ENCODE measurements around the gene NPW.

Gene NPW

GRCh38 chr16:2062801-2063200 is 43.2 kb downstream of the NPW start:
- no peak overlapping the region for H3K9ac ChIP-seq (ENCODE audit: low read length)
- peaks cover 70% of the 10 kb centered on the region for H3K36me3 ChIP-seq (ENCODE audit: control insufficient read depth, insufficient read depth, low read length)
- no peaks in the 10 kb centered on the region for H3K4me1 ChIP-seq (ENCODE audit: control insufficient read depth, insufficient read depth, low read length)

DNA sequence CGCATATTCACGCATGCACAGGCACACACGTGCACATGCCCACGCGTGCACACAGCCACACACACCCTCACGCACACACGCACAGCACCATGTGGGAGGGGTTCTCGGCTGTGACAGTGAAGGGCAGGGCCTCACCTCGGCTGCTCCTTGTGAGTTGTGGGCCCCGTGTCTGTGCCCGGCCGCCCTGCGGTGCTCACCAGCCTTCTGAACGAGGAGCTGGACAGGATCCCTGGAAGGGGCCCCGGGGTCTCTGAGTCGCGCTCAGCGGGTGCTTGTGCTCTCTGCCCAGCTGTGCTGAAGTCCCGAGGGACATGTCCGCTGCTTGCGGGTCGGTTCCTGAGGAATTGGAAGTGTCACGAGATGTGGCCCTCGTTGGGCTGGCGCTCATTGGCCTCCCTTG is 44.3 kb downstream of the NPW start:
- H3K36me3 ChIP-seq (ENCODE audit: control insufficient read depth, insufficient read depth, low read length), result peaks cover 68% of the 10 kb centered on the region
- H3K27ac ChIP-seq (ENCODE audit: low read depth, low read length), result no peak overlapping the region
- H3K9me3 ChIP-seq (ENCODE audit: control insufficient read depth, insufficient read depth, low read depth, low read length), result no peaks in the 10 kb centered on the region
- H3K4me3 ChIP-seq (ENCODE audit: low read depth, low read length), result no peak overlapping the region
- no peaks in the 10 kb centered on the region for H3K27me3 ChIP-seq (ENCODE audit: control insufficient read depth, insufficient read depth, low read length)
- H3K9ac ChIP-seq (ENCODE audit: low read length), result no peak overlapping the region
- no peaks in the 10 kb centered on the region for H3K4me1 ChIP-seq (ENCODE audit: control insufficient read depth, insufficient read depth, low read length)

More at GRCh38 chr16:2062801-2063200, 43.2 kb downstream of the NPW start:
- H3K27me3 ChIP-seq (ENCODE audit: control insufficient read depth, insufficient read depth, low read length), result no peaks in the 10 kb centered on the region
- H3K4me3 ChIP-seq (ENCODE audit: low read depth, low read length), result no peak overlapping the region
- H3K9me3 ChIP-seq (ENCODE audit: control insufficient read depth, insufficient read depth, low read depth, low read length), result no peaks in the 10 kb centered on the region
- peak overlapping the region; percentile 15; the same call in 1 of the 2 replicates for H3K27ac ChIP-seq (ENCODE audit: low read depth, low read length)

- H3K9me3 ChIP-seq (ENCODE audit: control insufficient read depth, insufficient read depth, low read depth, low read length), result no peaks in the 10 kb centered on the region
- no peaks in the 10 kb centered on the region for H3K27me3 ChIP-seq (ENCODE audit: control insufficient read depth, insufficient read depth, low read length)
- H3K27ac ChIP-seq (ENCODE audit: low read depth, low read length), result no peak overlapping the region
- no peak overlapping the region for H3K4me3 ChIP-seq (ENCODE audit: low read depth, low read length)
- H3K36me3 ChIP-seq (ENCODE audit: control insufficient read depth, insufficient read depth, low read length), result peaks cover 71% of the 10 kb centered on the region
- no peak overlapping the region for H3K9ac ChIP-seq (ENCODE audit: low read length)
- H3K4me1 ChIP-seq (ENCODE audit: control insufficient read depth, insufficient read depth, low read length), result no peaks in the 10 kb centered on the region
Measured at GRCh38 chr16:2064368-2064945, 44.9 kb downstream of the NPW start.

GRCh38 chr16:2066139-2066538 is 46.6 kb downstream of the NPW start:
- Histone ChIP-seq H3K36me3 (ENCODE audit: control insufficient read depth, insufficient read depth, low read length) (peaks cover 66% of the 10 kb centered on the region), H3K4me3 (ENCODE audit: low read depth, low read length) (no peak overlapping the region), H3K27me3 (ENCODE audit: control insufficient read depth, insufficient read depth, low read length) (no peaks in the 10 kb centered on the region), H3K4me1 (ENCODE audit: control insufficient read depth, insufficient read depth, low read length) (no peaks in the 10 kb centered on the region), H3K9ac (ENCODE audit: low read length) (no peak overlapping the region), H3K27ac (ENCODE audit: low read depth, low read length) (no peak overlapping the region), H3K9me3 (ENCODE audit: control insufficient read depth, insufficient read depth, low read depth, low read length) (no peaks in the 10 kb centered on the region)
